NCI-H146 (cell line): ENCODE measurements around the gene NPAS2.

Source experiments
- DNase-seq: peaks from one replicate; lab custom pipeline; 2025; lab: John Stamatoyannopoulos, UW

The NPAS2 gene

DNA sequence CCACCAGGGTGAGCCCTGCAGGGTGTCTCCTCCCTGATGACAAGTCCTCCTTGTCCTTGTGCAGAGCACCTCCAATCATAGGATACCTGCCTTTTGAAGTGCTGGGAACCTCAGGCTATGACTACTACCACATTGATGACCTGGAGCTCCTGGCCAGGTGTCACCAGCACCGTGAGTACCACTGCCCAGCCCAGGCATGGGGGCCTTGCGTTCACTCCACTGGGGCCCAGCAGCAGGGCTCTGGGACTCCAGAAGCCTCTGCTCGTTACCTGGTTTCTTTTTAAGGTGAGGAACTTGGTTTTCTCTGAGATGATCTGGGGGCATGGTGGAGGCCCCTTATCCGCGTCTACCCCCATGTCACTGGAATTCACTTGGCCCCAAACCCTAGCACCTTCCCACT, 145.7 kb downstream of the NPAS2 start:
- no peak for DNase-seq

DNA sequence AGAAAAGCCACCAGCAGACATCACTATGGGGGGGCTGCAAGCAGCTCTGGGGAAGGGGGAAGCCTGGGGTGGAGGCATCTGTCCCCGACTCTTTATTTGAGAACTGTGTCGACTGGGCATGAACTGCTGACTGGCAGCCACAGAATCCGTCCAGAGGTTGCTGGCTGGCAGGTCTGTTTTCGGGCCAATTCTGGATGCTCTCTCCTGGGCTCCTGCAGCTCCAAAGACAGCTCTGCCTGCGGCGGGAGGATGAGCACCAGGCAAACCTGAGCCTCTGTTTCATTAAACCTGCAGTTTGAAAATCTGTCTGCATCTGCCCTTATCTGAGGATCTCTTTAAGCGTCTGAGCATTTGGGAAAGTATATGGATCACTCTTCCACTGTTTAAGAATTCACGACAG, 147.8 kb downstream of the NPAS2 start:
- no peak for DNase-seq

DNA sequence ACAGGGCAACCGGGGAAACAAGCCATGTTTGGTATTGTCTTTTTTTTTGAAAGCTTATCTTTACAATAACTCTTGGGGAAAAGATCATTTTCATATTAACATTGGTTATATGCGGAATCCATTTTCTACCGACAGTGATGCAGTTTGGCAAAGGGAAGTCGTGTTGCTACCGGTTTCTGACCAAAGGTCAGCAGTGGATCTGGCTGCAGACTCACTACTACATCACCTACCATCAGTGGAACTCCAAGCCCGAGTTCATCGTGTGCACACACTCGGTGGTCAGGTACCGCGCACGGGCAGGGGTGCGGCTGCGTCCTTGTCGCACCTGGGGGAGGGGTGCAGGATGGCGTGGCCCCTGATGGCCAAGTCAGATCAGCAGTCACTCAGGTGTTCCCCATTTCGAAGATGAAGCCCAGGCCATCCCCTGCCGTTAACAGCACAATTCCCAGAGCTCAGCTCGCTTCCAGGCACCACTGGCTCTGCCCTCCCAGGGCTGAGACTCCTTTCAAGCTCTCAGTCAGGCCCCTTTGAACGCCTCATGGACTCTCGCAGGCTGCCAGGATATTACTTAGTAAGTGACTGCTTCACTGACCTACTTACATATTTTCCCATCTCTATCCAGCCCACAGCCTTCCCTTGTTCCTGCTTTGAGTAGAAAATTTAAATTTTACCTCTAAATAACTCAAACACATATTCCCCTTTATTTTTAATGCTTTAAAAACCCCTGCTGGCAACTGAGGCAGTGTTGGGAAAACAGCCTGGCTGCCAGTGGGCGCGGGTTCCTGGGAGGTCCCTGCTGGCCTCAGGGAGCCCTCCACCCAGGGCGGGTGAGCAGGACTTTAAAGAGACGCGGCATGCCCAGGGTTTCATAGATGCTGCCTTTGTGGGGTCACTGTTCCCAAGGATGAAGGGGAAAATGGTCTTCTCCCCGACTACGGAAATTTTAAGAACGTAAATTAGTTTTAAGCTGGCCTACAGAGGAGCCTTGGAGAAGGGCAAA, 148.5 kb downstream of the NPAS2 start:
- DNase-seq = no peak

DNA sequence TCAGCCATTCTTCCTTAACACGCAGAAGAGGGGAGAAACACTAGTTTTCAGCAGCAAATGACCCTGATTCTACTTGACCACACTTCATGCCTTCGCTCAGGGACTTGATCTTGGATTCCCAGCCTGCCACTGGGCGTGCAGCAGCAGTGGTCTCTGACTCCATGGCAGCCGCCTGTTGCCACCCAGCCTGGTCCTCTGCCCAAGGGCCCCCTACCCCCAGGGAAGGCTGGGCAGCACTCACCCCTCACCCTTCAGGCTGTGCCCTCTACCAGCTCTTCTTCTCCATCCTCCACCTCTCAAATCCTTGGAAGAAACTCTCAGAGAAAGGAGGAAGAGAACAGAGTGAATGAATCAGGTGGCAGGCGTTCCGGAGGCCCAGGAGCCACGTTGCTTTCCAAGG, 150.1 kb downstream of the NPAS2 start:
- no peak for DNase-seq

DNA sequence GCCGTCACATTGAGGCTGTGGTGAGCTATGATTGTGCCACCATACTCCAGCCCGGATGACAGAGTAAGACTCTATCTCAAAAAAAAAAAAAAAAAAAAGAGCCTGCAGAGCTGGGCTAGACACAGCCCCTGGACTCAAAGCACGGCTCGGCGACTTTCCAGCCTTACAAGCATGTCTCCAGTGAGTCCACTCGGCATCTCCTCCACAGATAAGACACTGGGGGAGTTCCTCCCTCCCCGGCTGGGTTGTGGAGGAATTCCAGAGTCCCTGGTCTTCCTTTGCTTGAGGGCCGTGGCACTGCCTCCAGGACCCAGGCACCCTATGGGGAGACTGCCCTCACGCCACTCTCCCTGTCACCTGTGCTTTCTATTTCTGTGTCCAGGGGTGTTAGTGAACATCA, 151.3 kb downstream of the NPAS2 start:
- no peak for DNase-seq

DNA sequence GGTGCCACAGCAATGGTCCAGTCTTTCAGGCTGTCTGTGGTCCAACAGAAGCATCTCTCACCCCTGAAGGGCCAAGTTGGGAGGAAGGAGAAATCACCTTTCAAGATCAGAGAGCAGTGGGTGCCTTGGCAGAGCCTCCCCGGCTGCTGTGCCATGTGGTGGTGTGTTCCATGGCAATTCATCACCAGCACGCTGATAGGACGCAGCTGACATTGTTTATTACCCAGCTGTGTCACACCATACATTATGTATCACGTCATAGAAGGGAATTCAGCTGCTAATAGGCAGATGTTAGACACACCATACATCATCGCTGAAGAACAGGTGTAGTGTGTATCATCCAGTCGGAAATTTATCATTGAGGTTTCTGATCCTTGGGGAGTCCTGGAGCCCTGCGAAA, 152.5 kb downstream of the NPAS2 start:
- no peak for DNase-seq

DNA sequence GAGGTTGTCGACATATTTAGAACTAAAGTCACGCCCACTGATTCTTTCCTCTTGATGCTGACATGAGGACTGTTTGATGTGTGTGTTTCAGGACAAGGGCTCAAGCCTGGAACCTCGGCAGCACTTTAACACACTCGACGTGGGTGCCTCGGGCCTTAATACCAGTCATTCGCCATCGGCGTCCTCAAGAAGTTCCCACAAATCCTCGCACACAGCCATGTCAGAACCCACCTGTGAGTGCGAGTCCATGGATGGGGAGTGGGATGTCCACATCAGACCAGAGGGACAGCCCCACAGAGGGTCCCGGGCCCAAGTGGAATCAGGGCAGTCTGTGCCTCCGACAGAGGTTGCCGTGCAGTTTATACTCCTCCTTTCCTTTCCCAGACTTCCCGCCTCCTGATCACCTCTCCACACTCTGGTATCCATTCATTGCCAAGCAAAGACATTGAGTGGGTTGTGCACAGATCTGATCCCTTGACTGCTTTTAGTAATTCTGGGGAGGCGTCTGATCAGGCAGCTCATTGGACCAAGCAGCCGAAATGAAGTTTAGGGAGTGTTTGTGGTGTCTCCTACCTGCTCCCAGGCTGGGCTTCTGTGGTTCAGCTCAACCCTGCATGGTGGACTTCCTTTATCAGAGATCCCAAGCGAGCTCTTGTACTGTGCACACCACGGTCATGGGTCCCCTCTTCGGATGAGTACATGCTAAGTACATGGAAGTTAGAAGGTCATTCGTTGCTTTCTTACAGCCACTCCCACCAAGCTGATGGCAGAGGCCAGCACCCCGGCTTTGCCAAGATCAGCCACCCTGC, 155.0 kb downstream of the NPAS2 start:
- DNase-seq = no peak

DNA sequence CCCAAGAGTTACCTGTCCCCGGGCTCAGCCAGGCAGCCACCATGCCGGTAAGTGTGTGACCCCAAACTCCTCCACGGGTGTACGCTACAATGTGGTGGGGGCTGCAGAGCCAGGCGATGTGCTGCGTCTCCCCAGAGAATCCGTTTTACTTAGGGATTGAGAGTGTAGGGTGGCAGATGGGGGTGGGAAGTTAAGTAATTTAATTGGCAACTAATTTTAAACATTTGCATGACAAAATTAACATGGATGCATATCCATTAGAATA, 155.5 kb downstream of the NPAS2 start:
- DNase-seq = no peak

DNA sequence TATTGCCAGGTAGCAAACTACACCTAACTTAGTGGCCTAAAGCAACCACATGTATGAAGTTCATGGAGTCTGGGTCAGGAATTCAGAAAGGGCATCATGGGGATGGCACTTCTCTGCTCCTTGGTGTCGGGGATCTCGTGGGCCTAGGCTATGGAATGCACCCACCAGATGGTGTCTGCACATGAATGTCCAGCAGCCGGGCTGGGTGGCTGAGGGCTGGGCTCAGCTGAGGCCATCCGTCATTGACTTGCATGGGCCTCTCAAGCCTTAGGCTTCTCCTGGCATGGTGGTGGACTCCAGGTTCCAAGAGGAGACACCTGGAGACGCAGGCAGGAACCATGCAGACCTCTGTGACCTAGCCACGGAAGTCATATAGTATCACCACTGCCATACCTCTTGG, 156.1 kb downstream of the NPAS2 start:
- no peak for DNase-seq

DNA sequence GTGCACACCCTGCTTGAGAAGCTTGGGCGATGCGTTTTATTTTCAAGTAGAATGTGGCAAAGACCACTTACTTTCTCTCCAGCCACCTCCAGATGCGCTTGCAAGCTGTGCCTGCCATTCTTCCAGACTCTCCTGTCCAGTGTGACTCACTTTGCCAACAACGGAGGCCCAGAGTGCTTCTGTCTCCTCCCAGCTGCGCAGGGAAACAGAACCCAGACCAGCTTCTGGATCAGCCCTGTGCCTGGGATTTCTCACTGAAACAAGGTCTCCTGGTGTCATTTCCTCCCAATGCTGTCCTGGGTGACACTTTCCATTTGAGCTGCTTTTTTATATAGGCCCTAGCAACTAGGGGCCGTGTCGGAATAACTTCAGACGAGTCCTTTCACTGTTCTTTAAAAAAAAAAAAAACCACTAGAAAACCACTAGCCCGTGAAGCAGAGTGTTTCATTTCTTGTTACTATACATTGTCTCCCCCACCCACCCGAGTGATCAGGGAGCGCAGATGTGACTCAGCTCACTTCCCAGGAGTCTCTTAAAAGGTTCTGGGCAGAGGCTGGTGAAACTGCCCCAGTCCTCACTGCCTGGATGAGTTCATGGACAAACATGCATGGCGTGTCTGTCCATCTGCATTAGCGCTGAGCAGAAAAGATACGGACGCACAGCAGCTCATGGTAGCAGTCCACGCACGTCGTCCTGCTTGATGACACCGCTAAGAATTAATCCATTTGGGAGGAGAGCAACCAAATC, 156.9 kb downstream of the NPAS2 start:
- DNase-seq = no peak

DNA sequence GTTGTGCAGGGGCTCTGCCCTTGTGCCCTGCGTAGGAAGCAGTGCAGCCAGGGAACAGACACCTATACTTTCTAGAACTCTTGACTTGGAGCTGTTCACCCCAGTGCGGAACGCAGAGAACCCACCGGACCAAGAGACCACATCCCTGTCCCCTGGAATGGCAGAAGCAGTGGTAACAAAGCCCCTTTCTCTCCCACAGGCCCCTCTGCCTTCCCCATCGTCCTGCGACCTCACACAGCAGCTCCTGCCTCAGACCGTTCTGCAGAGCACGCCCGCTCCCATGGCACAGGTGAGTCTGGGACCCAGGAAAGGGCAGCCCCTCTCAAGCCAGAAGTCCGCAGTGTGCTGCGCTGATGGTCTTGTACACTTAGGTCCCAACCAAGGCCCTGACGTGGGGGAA, 157.6 kb downstream of the NPAS2 start:
- no peak for DNase-seq

DNA sequence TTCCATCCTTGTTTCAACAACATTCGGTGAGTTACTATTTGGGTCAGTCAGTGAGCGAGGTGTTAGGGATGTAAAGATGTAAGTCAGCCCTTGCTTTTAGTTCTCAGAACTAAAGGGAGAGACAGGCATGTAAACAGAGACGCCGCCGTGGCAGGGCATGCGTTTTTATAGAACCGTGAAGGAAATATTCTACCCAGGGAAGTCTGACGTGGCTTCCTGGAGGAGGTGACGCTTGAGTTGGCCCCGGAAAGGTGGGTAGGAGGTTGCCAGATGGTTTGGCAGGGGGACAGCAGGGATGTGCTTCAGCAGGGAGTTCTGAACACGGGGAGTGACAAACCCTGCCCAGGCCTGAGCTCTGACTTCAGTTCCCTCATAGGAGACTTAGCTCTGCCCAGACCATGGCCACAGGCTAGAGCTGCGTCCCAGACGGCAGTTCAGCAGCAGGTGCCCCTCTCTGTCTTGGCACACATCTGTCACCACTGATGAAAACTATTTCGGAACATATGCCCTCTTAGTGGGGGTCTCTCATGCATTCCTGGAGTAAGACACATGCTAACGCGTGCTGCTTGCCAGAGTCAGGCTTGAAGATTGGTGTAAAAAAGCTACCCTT, 158.7 kb downstream of the NPAS2 start:
- DNase-seq = no peak

DNA sequence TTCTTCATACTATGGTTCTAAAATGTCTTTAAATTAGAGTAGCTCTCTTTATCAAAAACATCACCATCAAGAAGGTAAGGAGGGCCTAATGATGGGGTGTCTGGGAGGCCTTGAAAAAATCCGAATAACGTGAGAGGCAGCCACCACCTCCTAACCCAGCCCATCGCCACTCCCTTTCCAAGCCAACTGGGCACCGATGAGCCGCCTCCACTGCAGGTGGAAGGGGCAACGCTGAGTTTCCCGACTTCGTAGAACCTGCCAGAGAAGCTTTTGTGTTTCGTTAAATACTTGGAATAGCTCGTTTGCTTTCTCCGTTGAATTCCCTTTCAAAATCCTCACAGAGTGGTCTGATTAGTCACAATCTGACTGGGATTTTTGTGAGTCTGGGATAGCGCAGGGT, 160.1 kb downstream of the NPAS2 start:
- no peak for DNase-seq

DNA sequence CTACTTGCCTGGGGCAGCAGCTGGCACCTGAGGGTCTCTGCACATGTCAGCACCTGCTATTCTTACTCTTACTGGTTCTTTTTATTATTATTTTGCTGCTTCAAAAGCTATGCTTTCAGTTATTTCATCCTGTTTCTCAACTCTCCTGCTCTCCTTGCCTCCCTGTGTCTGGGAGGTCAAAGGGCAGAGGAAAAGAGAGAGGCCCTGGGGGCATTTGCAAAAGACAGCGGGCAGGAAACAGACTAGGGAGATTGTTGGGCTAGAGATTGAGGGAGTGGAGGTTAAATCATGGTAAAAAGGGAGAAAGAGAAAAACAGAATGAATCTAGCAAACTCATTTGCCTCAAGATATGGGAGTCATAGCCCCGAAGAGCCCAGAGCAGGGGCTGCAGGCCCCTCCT, 161.1 kb downstream of the NPAS2 start:
- no peak for DNase-seq

DNA sequence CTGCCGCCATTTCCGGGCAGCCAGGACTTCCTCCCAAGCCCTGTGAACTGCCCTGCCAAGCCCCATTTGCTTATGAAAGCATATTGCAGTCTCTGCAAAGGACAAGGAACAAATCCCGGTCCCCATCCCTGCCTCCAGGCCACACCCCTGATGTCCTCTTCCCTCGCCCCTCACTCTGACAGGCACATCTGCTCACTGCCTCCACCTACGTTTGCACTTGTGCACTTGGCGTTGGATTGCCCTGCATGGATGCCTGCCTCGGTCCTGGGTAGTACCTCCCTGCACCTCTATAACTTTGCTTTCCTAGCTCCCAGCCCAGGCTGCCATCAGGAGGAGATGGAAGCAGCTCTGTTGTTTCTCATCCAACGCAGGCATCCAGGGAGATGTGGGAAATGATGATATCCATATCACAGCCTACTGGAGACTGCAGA, 162.5 kb downstream of the NPAS2 start:
- DNase-seq = no peak

DNA sequence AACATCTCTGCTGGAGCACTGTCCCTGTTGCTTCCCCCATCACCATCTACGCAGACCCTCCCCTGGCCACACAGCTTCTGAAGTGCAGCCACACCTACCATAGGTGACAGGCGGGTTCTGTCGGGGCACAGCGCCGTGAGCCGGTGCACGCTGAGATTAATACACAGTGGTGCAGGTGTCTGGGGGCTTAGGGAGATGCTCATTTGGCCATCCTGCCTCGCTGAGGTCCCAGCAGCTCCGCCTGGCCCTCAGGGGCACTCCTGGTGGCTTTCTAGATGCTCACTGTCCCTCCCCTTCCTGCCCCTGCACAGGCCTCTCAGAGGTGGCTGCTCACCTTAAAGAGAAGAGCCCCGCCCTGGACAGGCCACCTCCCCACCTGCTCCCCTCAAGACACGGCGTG, 163.3 kb downstream of the NPAS2 start:
- no peak for DNase-seq

DNA sequence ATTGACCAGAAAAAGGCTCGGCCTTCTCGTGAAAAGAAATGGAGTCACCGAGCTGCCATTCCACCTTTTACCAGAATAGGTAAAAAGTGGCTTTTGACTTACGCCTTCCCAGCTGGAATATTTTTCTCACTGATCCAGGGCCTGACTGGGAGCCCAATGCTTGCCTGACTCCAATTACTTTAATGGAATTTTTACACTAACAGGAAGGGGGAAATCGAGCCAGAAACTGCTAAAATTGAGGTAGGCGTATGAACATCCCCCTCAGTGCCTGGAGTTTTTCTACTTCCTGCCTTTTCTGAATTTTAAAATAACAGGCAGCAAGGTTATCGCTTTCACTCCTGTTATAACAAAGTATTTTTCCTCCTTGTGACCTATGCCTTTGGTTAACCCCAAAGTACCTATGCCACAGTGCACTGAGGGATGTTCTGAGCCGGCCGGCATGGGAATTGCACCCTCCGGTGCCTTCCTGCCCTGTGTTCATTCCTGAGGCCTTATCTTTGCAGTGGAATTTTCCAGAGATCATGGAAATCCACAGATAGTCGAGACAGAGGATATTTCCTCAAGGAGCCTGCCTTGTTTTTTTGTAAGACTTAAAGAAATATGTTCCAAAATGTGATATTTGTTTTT, 163.9 kb downstream of the NPAS2 start:
- no peak for DNase-seq

DNA sequence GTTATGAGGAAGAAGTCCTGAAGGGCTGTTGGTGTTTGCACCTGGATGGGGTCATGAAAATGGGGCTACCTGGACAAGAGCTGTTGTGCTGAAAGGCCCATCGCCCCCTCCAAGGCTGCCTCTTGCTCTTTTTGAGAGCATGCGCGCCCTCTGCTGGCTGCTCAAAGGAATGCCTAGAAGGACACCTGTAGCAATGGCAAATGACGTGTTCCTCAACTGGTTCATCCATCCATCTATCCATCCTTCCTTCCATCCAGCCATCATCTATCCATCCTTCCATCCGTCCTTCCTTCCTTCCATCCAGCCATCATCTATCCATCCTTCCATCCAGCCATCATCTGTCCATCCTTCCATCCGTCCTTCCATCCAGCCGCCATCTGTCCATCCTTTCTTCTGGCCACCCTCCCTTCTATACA, 165.0 kb downstream of the NPAS2 start:
- peak; percentile 69 for DNase-seq

DNA sequence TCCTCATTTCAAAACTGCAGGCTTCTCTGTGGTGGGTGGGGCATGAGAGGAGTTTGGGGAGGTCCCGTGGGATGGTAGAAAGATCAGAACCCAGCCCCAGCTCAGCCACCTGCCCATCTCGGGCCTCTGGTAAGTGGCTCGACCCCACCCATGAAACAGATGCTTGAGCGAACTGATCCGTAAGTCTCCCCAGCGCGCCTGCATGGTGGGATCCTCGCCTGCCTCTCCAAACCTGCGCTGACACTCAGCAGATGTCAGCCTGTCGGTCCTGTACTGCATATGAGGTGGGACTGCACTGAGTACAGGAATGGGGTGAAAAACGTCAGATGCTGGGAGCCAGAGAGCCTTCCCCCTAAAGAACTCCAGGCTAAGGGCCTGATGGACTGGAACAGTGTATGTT, 166.2 kb downstream of the NPAS2 start:
- no peak for DNase-seq

DNA sequence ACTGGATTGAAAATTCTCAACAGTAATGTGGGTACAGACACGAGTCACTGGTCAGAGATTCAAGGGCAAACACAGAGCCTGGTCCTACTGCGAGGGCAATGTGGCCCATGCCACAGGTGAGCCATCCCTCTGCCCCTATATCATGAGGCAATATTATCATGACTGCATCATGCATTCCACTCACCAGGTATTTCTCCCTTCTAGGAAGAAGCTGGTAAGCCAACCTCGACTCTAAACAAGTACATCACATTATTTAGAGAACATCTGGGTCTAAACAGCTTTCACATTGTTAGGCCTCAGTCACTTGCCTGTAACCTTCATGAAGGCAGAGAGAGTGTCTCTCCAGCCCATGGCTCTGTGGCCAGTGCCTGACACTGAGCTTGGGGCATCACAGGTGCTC, 167.6 kb downstream of the NPAS2 start:
- no peak for DNase-seq

DNA sequence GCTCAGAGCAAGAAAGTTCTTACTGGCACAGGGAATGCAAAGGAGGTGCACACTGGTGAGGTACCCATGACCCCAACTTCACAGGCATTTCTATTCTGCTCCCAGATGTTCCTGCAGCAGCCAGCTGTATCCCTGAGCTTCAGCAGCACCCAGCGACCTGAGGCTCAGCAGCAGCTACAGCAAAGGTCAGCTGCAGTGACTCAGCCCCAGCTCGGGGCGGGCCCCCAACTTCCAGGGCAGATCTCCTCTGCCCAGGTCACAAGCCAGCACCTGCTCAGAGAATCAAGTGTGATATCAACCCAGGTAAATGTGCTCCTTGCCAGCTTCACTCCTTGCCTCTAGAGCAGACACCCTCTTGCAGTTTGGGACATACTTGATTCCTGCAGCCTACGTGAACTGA, 168.0 kb downstream of the NPAS2 start:
- no peak for DNase-seq
